Trophoblast cell (in vitro differentiated cells and primary cell): ENCODE results near the gene ZMYND15.

ENCODE experiments used
- DNase-seq, 2 donors: peaks; one replicate each; pipeline ENCODE4 v3.0.0-alpha.2; 2016
- H2AFZ ChIP-seq: 2 replicates; pipeline ENCODE4 v1.6.1; 2013; ENCODE audit warnings: low read length, moderate library complexity, mild to moderate bottlenecking; ENCODE audit not compliant: insufficient read depth, poor library complexity
- H2AK5ac ChIP-seq: 2 replicates; pipeline ENCODE4 v1.6.1; 2013; ENCODE audit warnings: mild to moderate bottlenecking, low read length
- H2BK120ac ChIP-seq: 2 replicates; pipeline ENCODE4 v1.6.1; 2013; ENCODE audit warnings: low read length, mild to moderate bottlenecking, moderate library complexity; ENCODE audit not compliant: insufficient read depth, poor library complexity
- H2BK12ac ChIP-seq: 2 replicates; pipeline ENCODE4 v1.6.1; 2013; ENCODE audit warnings: mild to moderate bottlenecking, low read length, moderate library complexity
- H2BK5ac ChIP-seq: 2 replicates; pipeline ENCODE4 v1.6.1; 2013; ENCODE audit warnings: low read length, low read depth, moderate library complexity, mild to moderate bottlenecking; ENCODE audit not compliant: poor library complexity
- H3K14ac ChIP-seq: 2 replicates; pipeline ENCODE4 v1.6.1; 2013; ENCODE audit warnings: mild to moderate bottlenecking, low read length
- H3K18ac ChIP-seq: 2 replicates; pipeline ENCODE4 v1.6.1; 2013; ENCODE audit warnings: mild to moderate bottlenecking, low read length
- H3K23ac ChIP-seq: 2 replicates; pipeline ENCODE4 v1.6.1; 2013; ENCODE audit warnings: low read length
- H3K27ac ChIP-seq: 2 replicates; pipeline ENCODE4 v1.5.1; 2013; ENCODE audit warnings: low read depth, mild to moderate bottlenecking, inconsistent platforms, low read length, moderate library complexity
- H3K27me3 ChIP-seq: 2 replicates; pipeline ENCODE4 v1.6.1; 2013; ENCODE audit warnings: inconsistent platforms, mild to moderate bottlenecking, low read length, moderate library complexity; ENCODE audit not compliant: insufficient read depth
- H3K36me3 ChIP-seq, 2 experiments: 1 replicate in 1 of 2; 2 replicates in 1 of 2; pipeline ENCODE4 v1.6.1; 2013; ENCODE audit warnings: low read length in 2 of 2, mild to moderate bottlenecking in 2 of 2, moderate library complexity in 1 of 2; ENCODE audit not compliant: insufficient read depth in 2 of 2, control insufficient read depth in 1 of 2
- H3K4ac ChIP-seq: 2 replicates; pipeline ENCODE4 v1.6.1; 2013; ENCODE audit warnings: low read depth, mild to moderate bottlenecking, low read length, moderate library complexity
- H3K4me1 ChIP-seq, 2 experiments: 1 replicate in 1 of 2; 2 replicates in 1 of 2; pipeline ENCODE4 v1.6.1; 2013; ENCODE audit warnings: low read length in 2 of 2, mild to moderate bottlenecking in 2 of 2, moderate library complexity in 1 of 2; ENCODE audit not compliant: insufficient read depth in 2 of 2, control insufficient read depth in 1 of 2
- H3K4me2 ChIP-seq: 2 replicates; pipeline ENCODE4 v1.6.1; 2013; ENCODE audit warnings: inconsistent platforms, mild to moderate bottlenecking, low read length, moderate library complexity
- H3K4me3 ChIP-seq: 2 replicates; pipeline ENCODE4 v1.5.1; 2013; ENCODE audit warnings: mild to moderate bottlenecking, low read depth, low read length, inconsistent platforms
- H3K79me1 ChIP-seq: one replicate; pipeline ENCODE4 v1.6.1; 2013; ENCODE audit warnings: low read length
- H3K79me2 ChIP-seq: 2 replicates; pipeline ENCODE4 v1.6.1; 2013; ENCODE audit warnings: low read length, mild to moderate bottlenecking; ENCODE audit not compliant: control insufficient read depth, insufficient read depth, poor library complexity
- H3K9ac ChIP-seq: 2 replicates; pipeline ENCODE4 v1.6.1; 2013; ENCODE audit warnings: mild to moderate bottlenecking, low read length
- H3K9me3 ChIP-seq: 2 replicates; pipeline ENCODE4 v1.6.1; 2013; ENCODE audit warnings: low read depth, mild to moderate bottlenecking, control low read depth, inconsistent platforms, low read length; ENCODE audit not compliant: insufficient read depth
- H4K12ac ChIP-seq: 2 replicates; pipeline ENCODE4 v1.6.1; 2013; ENCODE audit warnings: low read depth, mild to moderate bottlenecking, low read length, moderate library complexity
- H4K8ac ChIP-seq: 2 replicates; pipeline ENCODE4 v1.6.1; 2013; ENCODE audit warnings: low read depth, mild to moderate bottlenecking, low read length, moderate library complexity
- H4K91ac ChIP-seq: one replicate; pipeline ENCODE4 v1.6.1; 2013; ENCODE audit warnings: low read depth, mild to moderate bottlenecking, low read length, moderate library complexity
- WGBS: extraction: QIAGEN DNeasy Blood & Tissue Kit; methylation state at CpG from one replicate; pipeline ENCODE4 v1.1.7; 2013; ENCODE audit warnings: missing lambda C conversion rate; ENCODE audit not compliant: insufficient read length, insufficient coverage; ENCODE audit errors: extremely low coverage; 5-methylcytosine and 5-hydroxymethylcytosine counted together

ZMYND15 gene

DNA sequence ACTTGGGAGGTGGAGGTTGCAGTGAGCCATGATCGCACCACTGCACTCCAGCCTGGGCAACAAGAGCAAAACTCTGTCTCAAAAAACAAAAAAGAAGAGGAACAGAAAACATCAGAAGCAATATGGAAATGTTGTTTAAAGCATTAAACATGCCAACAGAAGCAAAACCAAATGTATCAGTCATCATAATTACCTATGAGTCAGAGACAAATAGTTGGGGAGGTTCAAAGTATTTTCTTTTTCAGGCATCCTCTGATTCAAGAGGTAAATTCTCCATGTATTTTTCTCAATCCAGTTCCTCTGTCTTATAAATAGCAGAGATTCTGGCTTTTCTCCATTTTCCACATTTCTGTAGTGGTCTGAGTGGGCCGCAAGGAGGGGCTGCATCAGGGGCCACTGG is 30.0 kb downstream of the ZMYND15 start:
- H3K4me3 ChIP-seq, result no peak overlapping the region
- H4K8ac ChIP-seq, result no peak overlapping the region
- no peaks in the 10 kb centered on the region for H3K4me1 ChIP-seq
- H2BK120ac ChIP-seq, result no peak overlapping the region
- peaks cover 2% of the 10 kb centered on the region for H3K9me3 ChIP-seq
- no peak overlapping the region for H3K18ac ChIP-seq
- no peak overlapping the region for H2BK12ac ChIP-seq
- no peak for DNase-seq
- no peaks in the 10 kb centered on the region for H3K36me3 ChIP-seq
- no peaks in the 10 kb centered on the region for H3K79me1 ChIP-seq
- H4K12ac ChIP-seq, result no peak overlapping the region
- H2AK5ac ChIP-seq, result no peak overlapping the region
- no peaks in the 10 kb centered on the region for H3K79me2 ChIP-seq
- no peak overlapping the region for H2BK5ac ChIP-seq
- no peak overlapping the region for H3K9ac ChIP-seq
- no peak overlapping the region for H3K14ac ChIP-seq
- no peak overlapping the region for H4K91ac ChIP-seq
- H3K27me3 ChIP-seq, result no peaks in the 10 kb centered on the region
- H3K4ac ChIP-seq, result no peak overlapping the region
- H3K27ac ChIP-seq, result no peak overlapping the region
- H2AFZ ChIP-seq, result no peak overlapping the region
- H3K23ac ChIP-seq, result no peak overlapping the region
- WGBS, result no CpG with 5 or more reads among the region's 2 CpGs
- no peak overlapping the region for H3K4me2 ChIP-seq

DNA sequence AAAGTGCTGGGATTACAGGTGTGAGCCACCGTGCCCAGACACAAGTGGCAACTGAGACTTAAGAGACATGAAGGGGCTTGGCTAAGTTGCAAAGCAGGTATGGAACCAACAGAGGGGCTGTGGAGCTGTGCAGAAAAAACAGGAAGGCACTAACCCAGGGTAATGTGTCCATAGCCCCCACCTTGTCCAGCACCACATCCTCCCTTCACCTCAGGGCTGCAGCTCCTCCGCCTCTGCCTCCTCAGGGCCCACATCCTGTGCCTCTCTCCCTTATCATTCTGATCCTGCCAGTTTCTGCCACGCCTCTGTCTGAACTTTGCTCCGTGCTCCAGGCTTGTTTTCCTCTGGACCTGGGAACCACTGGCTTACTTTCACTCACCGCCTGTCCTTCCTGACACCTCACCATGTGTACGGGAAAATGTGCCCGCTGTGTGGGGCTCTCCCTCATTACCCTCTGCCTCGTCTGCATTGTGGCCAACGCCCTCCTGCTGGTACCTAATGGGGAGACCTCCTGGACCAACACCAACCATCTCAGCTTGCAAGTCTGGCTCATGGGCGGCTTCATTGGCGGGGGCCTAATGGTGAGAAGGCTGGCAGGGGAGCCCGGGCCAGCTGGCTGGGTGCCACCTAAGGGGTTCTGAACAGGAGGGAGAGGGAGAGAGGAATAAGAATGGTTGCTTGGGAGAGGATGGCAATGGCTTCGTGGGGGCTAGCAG is 32.0 kb downstream of the ZMYND15 start, which contains the start of gene TM4SF5:
Gene TM4SF5 (plus strand): TSS at position 368 of the 716 bp plus-strand sequence. CDS start 37 bp downstream, at position 405.
- Histone ChIP-seq H3K27ac (no peak within 1 kb of the TSS), H4K12ac (no peak within 1 kb of the TSS), H3K9ac (peak within 1 kb of the TSS; percentile 44), H3K4me1 (no peaks in the 10 kb centered on the region), H2AFZ (no peak within 1 kb of the TSS), H3K23ac (no peak within 1 kb of the TSS), H4K8ac (no peak within 1 kb of the TSS), H3K79me1 (no peaks in the 10 kb centered on the region), H3K14ac (no peak within 1 kb of the TSS), H2BK5ac (no peak within 1 kb of the TSS), H3K36me3 (no peaks in the 10 kb centered on the region), H3K4me2 (no peak within 1 kb of the TSS), H2AK5ac (no peak within 1 kb of the TSS), H3K27me3 (no peaks in the 10 kb centered on the region), H2BK120ac (no peak within 1 kb of the TSS), H3K4ac (no peak within 1 kb of the TSS), H4K91ac (no peak within 1 kb of the TSS), H3K79me2 (no peaks in the 10 kb centered on the region), H3K4me3 (no peak within 1 kb of the TSS), H3K9me3 (peaks cover 2% of the 10 kb centered on the region), H3K18ac (no peak within 1 kb of the TSS), H2BK12ac (no peak within 1 kb of the TSS)
- peak in 1 of 2 donors; percentile 21 for DNase-seq
- no CpG with 5 or more reads among the region's 13 CpGs for WGBS

DNA sequence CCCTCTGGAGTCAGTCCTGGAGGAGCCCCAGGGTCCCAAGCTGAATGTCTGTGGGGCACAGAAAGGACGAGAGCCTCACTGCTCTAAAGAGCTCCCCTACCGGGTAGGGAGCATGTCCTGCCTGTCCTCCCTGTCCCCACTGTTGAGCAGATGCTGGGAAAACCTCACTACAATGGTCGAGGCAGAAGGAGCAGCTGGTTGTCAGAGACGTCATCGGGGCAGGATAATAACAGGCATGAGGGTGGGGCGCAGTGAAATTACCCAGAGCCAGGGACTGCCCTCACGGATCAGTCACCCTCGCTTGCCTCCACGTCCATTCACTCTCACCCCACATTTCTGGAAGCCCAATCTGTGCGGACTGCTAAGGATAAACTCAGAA is 32.6 kb downstream of the ZMYND15 start:
- H3K36me3 ChIP-seq, result no peaks in the 10 kb centered on the region
- H3K9me3 ChIP-seq, result peaks cover 2% of the 10 kb centered on the region
- DNase-seq, result no peak
- H2BK5ac ChIP-seq, result no peak overlapping the region
- WGBS, result no CpG with 5 or more reads among the region's 10 CpGs
- no peak overlapping the region for H4K8ac ChIP-seq
- H3K4ac ChIP-seq, result no peak overlapping the region
- H2BK120ac ChIP-seq, result no peak overlapping the region
- no peak overlapping the region for H2AFZ ChIP-seq
- no peak overlapping the region for H4K91ac ChIP-seq
- H4K12ac ChIP-seq, result no peak overlapping the region
- H3K27me3 ChIP-seq, result no peaks in the 10 kb centered on the region
- no peaks in the 10 kb centered on the region for H3K79me1 ChIP-seq
- no peaks in the 10 kb centered on the region for H3K79me2 ChIP-seq
- no peak overlapping the region for H3K18ac ChIP-seq
- H3K4me1 ChIP-seq, result no peaks in the 10 kb centered on the region
- H3K23ac ChIP-seq, result no peak overlapping the region
- H3K9ac ChIP-seq, result no peak overlapping the region
- no peak overlapping the region for H3K14ac ChIP-seq
- no peak overlapping the region for H3K4me2 ChIP-seq
- no peak overlapping the region for H3K4me3 ChIP-seq
- H2AK5ac ChIP-seq, result no peak overlapping the region
- H2BK12ac ChIP-seq, result no peak overlapping the region
- no peak overlapping the region for H3K27ac ChIP-seq

DNA sequence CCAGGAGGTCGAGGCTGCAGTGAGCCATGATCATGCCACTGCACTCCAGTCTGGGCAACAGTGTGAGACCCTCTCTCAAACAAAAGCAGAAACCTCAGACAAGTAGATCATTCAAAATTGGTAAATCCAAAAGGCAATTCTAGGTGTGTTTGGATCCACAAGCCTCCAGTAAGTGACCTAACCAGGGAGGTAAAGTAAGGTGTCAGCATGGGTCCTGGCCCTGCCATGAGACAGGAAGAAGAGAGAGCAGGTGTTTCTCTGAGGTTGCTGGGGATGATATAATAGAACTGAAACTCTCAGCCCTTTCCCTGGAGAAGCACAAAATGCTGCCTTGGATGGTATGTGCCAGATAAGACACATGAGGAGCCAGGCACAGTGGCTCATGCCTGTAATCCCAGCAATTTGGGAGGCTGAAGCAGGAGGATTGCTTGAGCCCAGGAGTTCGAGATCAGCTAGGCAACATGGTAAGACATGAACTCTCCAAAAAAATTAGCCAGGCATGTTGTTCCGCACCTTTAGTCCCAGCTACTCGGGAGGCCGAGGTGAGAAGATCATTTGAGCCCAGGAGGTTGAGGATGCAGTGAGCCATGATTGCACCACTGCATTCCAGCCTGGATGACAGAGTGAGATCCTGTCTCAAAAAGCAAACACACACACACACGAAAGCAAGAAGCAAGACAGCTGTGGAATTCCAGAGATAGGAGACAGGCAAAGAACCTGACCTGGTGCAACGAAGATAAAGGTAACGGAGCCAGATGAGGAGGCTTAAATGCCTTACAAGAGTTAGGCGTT is 38.5 kb downstream of the ZMYND15 start:
- H3K27ac ChIP-seq, result no peak overlapping the region
- no peak overlapping the region for H2BK12ac ChIP-seq
- no peaks in the 10 kb centered on the region for H3K4me1 ChIP-seq
- no peaks in the 10 kb centered on the region for H3K79me1 ChIP-seq
- H2BK5ac ChIP-seq, result no peak overlapping the region
- no peak overlapping the region for H3K14ac ChIP-seq
- H3K27me3 ChIP-seq, result no peaks in the 10 kb centered on the region
- H3K4me3 ChIP-seq, result no peak overlapping the region
- no peak overlapping the region for H4K12ac ChIP-seq
- H3K4me2 ChIP-seq, result no peak overlapping the region
- no peak overlapping the region for H2BK120ac ChIP-seq
- no peak overlapping the region for H3K4ac ChIP-seq
- H2AK5ac ChIP-seq, result no peak overlapping the region
- no peak overlapping the region for H2AFZ ChIP-seq
- WGBS, result no CpG with 5 or more reads among the region's 9 CpGs
- peak; percentile 78 to 90 for DNase-seq
- no peak overlapping the region for H3K18ac ChIP-seq
- no peak overlapping the region for H3K23ac ChIP-seq
- no peak overlapping the region for H4K8ac ChIP-seq
- H4K91ac ChIP-seq, result no peak overlapping the region
- no peak overlapping the region for H3K9ac ChIP-seq
- H3K9me3 ChIP-seq, result peaks cover 4% of the 10 kb centered on the region
- no peaks in the 10 kb centered on the region for H3K79me2 ChIP-seq
- no peaks in the 10 kb centered on the region for H3K36me3 ChIP-seq
